H1 (cell line): Measurements from ENCODE around the gene RARB. TPM values are rescaled to one million over a fixed set of nuclear protein-coding genes. Genes with fewer than 3 reads are reported as not detected.

ENCODE experiments used
- CTCF ChIA-PET: fragments of 300-600 bp; sonication (Branson Sonifier 250); formaldehyde crosslinking; loops from one replicate; lab custom pipeline; 2021; ENCODE audit not compliant: partially characterized antibody; lab: Charles Lee
- POLR2A ChIA-PET: fragments of 300-600 bp; sonication (Branson Sonifier 250); formaldehyde crosslinking; loops from one replicate; lab custom pipeline; 2021; ENCODE audit warnings: inconsistent platforms; ENCODE audit not compliant: partially characterized antibody; lab: Charles Lee
- DNase-seq, 2 experiments: peaks; one replicate each; pipeline versions ENCODE4 v3.0.0 to v3.0.0-alpha.2; 2010 to 2022; ENCODE audit warnings: low spot score in 2 of 2, low read depth in 1 of 2, mixed read lengths in 1 of 2
- FAIRE-seq: peaks from 2 replicates; lab custom pipeline; 2011; peaks lifted over from hg19 to GRCh38; lab: Jason Lieb, UNC
- H2AFZ ChIP-seq: 2 replicates; pipeline ENCODE4 v1.8.1; 2012; ENCODE audit warnings: low read length, inconsistent platforms
- H2AK5ac ChIP-seq: 2 replicates; pipeline ENCODE4 v1.6.1; 2013; ENCODE audit warnings: low read depth, low read length
- H2BK120ac ChIP-seq: replicated peaks from 2 replicates; pipeline ENCODE3; 2013; ENCODE audit warnings: low read depth, low read length, inconsistent platforms
- H2BK12ac ChIP-seq: 2 replicates; pipeline ENCODE4 v1.6.1; 2013; ENCODE audit warnings: low read depth, low read length
- H2BK15ac ChIP-seq: 2 replicates; pipeline ENCODE4 v1.6.1; 2013; ENCODE audit warnings: low read length
- H2BK20ac ChIP-seq: 2 replicates; pipeline ENCODE4 v1.6.1; 2013; ENCODE audit warnings: low read length
- H2BK5ac ChIP-seq: 2 replicates; pipeline ENCODE4 v1.6.1; 2013; ENCODE audit warnings: low read depth, low read length
- H3K14ac ChIP-seq: 2 replicates; pipeline ENCODE4 v1.6.1; 2013; ENCODE audit warnings: inconsistent platforms; ENCODE audit not compliant: insufficient read length
- H3K18ac ChIP-seq: 2 replicates; pipeline ENCODE4 v1.6.1; 2013; ENCODE audit warnings: low read length; ENCODE audit errors: extremely low read depth
- H3K23ac ChIP-seq: 2 replicates; pipeline ENCODE4 v1.6.1; 2013; ENCODE audit warnings: inconsistent platforms; ENCODE audit not compliant: insufficient read length
- H3K23me2 ChIP-seq: 2 replicates; pipeline ENCODE4 v1.6.1; 2013; ENCODE audit warnings: low read depth, low read length
- H3K27ac ChIP-seq: 2 replicates; pipeline ENCODE4 v1.6.1; 2011; ENCODE audit warnings: low read depth, low read length, inconsistent platforms
- H3K27me3 ChIP-seq, 4 experiments: replicated peaks in 1 of 4; 1 replicate in 1 of 4; 2 replicates in 3 of 4; pipeline versions ENCODE4 v1.6.1 to v1.8.1; 2011 to 2013; ENCODE audit warnings: low read length in 3 of 4, mild to moderate bottlenecking in 3 of 4, inconsistent platforms in 2 of 4, mixed read lengths in 2 of 4, moderate library complexity in 1 of 4; ENCODE audit not compliant: control insufficient read depth in 3 of 4, insufficient read depth in 3 of 4; ENCODE audit errors: extremely low read depth in 1 of 4
- H3K36me3 ChIP-seq, 4 experiments: 2 replicates each; pipeline versions ENCODE4 v1.6.1 to v1.8.1; 2011 to 2013; ENCODE audit warnings: mild to moderate bottlenecking in 4 of 4, low read length in 3 of 4, moderate library complexity in 2 of 4, control low read depth in 1 of 4, inconsistent platforms in 1 of 4; ENCODE audit not compliant: insufficient read depth in 4 of 4, control insufficient read depth in 2 of 4
- H3K4ac ChIP-seq: replicated peaks from 2 replicates; pipeline ENCODE3; 2013; ENCODE audit warnings: low read length, low read depth, mixed read lengths, inconsistent platforms; ENCODE audit not compliant: insufficient read length
- H3K4me1 ChIP-seq, 4 experiments: replicated peaks in 1 of 4; 1 replicate in 1 of 4; 2 replicates in 3 of 4; pipeline versions ENCODE4 v1.6.1 to v1.8.1; 2011 to 2013; ENCODE audit warnings: low read length in 3 of 4, inconsistent platforms in 2 of 4, mixed read lengths in 1 of 4; ENCODE audit not compliant: insufficient read depth in 4 of 4, control insufficient read depth in 3 of 4
- H3K4me2 ChIP-seq, 2 experiments: 2 replicates each; pipeline versions ENCODE4 v1.6.1 to v1.8.1; 2011 to 2013; ENCODE audit warnings: low read depth in 2 of 2, low read length in 2 of 2, control low read depth in 1 of 2, inconsistent platforms in 1 of 2, mild to moderate bottlenecking in 1 of 2; ENCODE audit not compliant: insufficient read depth in 1 of 2
- H3K4me3 ChIP-seq, 4 experiments: fragments of 200-600, 300-600 bp in 1 of 4; sonication (generic), shearing (Covaris generic), sonication (Bioruptor Twin) in 1 of 4; 2 replicates each; pipeline versions ENCODE4 v1.5.1 to v1.8.1; 2011 to 2016; ENCODE audit warnings: low read length in 4 of 4, low read depth in 3 of 4, control low read depth in 2 of 4, inconsistent platforms in 2 of 4, mild to moderate bottlenecking in 2 of 4, mixed read lengths in 1 of 4, moderate library complexity in 1 of 4; ENCODE audit not compliant: insufficient read depth in 2 of 4; ENCODE audit errors: extremely low read depth in 1 of 4
- H3K56ac ChIP-seq: replicated peaks from 2 replicates; pipeline ENCODE3; 2013; ENCODE audit warnings: low read depth, mild to moderate bottlenecking, mixed read lengths, low read length, inconsistent platforms; ENCODE audit not compliant: insufficient read length
- H3K79me1 ChIP-seq: 2 replicates; pipeline ENCODE4 v1.6.1; 2013; ENCODE audit warnings: low read depth, low read length, control low read depth
- H3K79me2 ChIP-seq, 2 experiments: 2 replicates each; pipeline versions ENCODE4 v1.6.1 to v1.8.1; 2012 to 2013; ENCODE audit warnings: low read length in 2 of 2, mild to moderate bottlenecking in 2 of 2, inconsistent platforms in 1 of 2; ENCODE audit not compliant: insufficient read depth in 2 of 2, control insufficient read depth in 1 of 2
- H3K9ac ChIP-seq, 4 experiments: replicated peaks in 1 of 4; 1 replicate in 1 of 4; 2 replicates in 3 of 4; pipeline versions ENCODE4 v1.6.1 to v1.8.1; 2011 to 2013; ENCODE audit warnings: low read depth in 3 of 4, low read length in 3 of 4, control low read depth in 2 of 4, mild to moderate bottlenecking in 2 of 4, moderate library complexity in 2 of 4, inconsistent platforms in 1 of 4; ENCODE audit errors: extremely low read depth in 1 of 4
- H3K9me3 ChIP-seq, 2 experiments: 2 replicates each; pipeline versions ENCODE4 v1.6.1 to v1.8.1; 2012 to 2013; ENCODE audit warnings: mild to moderate bottlenecking in 2 of 2, moderate library complexity in 2 of 2, control low read depth in 1 of 2, inconsistent platforms in 1 of 2, low read depth in 1 of 2, low read length in 1 of 2, mixed read lengths in 1 of 2; ENCODE audit not compliant: insufficient read depth in 2 of 2
- H4K20me1 ChIP-seq, 2 experiments: replicated peaks in 1 of 2; 2 replicates each; pipeline versions ENCODE3 to v1.8.1; 2011 to 2013; ENCODE audit warnings: inconsistent platforms in 2 of 2, low read length in 2 of 2, mild to moderate bottlenecking in 1 of 2; ENCODE audit not compliant: insufficient read depth in 2 of 2, control insufficient read depth in 1 of 2
- H4K5ac ChIP-seq: 2 replicates; pipeline ENCODE4 v1.6.1; 2013; ENCODE audit warnings: low read length, low read depth, mixed read lengths, inconsistent platforms; ENCODE audit not compliant: insufficient read length
- H4K8ac ChIP-seq: 2 replicates; pipeline ENCODE4 v1.8.0; 2013; ENCODE audit warnings: mild to moderate bottlenecking, moderate library complexity, low read length, inconsistent platforms; ENCODE audit not compliant: insufficient read depth; ENCODE audit errors: extremely low read depth
- H4K91ac ChIP-seq: replicated peaks from 2 replicates; pipeline ENCODE3; 2013; ENCODE audit warnings: low read length, mixed read lengths, inconsistent platforms; ENCODE audit not compliant: insufficient read length
- CREB1 ChIP-seq: IDR thresholded peaks from 2 replicates; pipeline ENCODE4 v1.6.1; 2012; ENCODE audit warnings: inconsistent platforms
- EZH2 ChIP-seq: fragments of 200-600 bp; sonication (generic); IDR thresholded peaks from 2 replicates; pipeline ENCODE4 v1.7.1; 2012; ENCODE audit warnings: low read depth, mild to moderate bottlenecking, moderate library complexity, low read length, inconsistent platforms; ENCODE audit not compliant: severe bottlenecking
- KDM1A ChIP-seq: fragments of 200-600, 300-600 bp; sonication (generic); IDR thresholded peaks from 2 replicates; pipeline ENCODE4 v1.7.1; 2016; ENCODE audit warnings: mild to moderate bottlenecking, low read length, borderline replicate concordance
- WGBS, 2 experiments: shearing (Covaris generic) in 1 of 2; methylation state at CpG; one replicate each; pipeline versions ENCODE4 v1.1.6 to v1.1.7; 2013 to 2015; ENCODE audit warnings: low lambda C conversion rate in 2 of 2, mixed read lengths in 2 of 2, inconsistent platforms in 1 of 2, low coverage in 1 of 2, missing lambda C conversion rate in 1 of 2; ENCODE audit not compliant: insufficient replicate concordance in 2 of 2, insufficient coverage in 1 of 2, insufficient read length in 1 of 2; ENCODE audit errors: extremely low coverage in 1 of 2, missing lambda C conversion rate in 1 of 2; 5-methylcytosine and 5-hydroxymethylcytosine counted together
- polyA plus RNA-seq, 7 experiments: library from polyadenylated mRNA; depleted of rRNA in 3 of 7; stranded (reverse) in 5 of 7; unstranded in 2 of 7; fragments of >200 nt in 5 of 7; fragments of 200-250 nt in 2 of 7; gene quantifications; 1 replicate in 5 of 7; 2 replicates in 1 of 7; 4 replicates in 1 of 7; pipeline versions ENCODE4 v1.2.1 to v1.2.3, GENCODE V29; 2011 to 2013; ENCODE audit warnings: missing spikeins in 2 of 7, mixed read lengths in 2 of 7
- total RNA-seq: library from RNA; stranded (reverse); fragmentation: NEBNext Ultra II Directional; extraction: Animal tissue kit (Norgen Biotek cat#: 25700); gene quantifications from 2 replicates; pipeline ENCODE4 v1.2.1, GENCODE V29; 2021
- TF ChIP-seq, protein P1 (sequence below): IDR thresholded peaks from 2 replicates; pipeline ENCODE4 v1.6.1; 2011; ENCODE audit warnings: low read length, improper control_type of control experiment

The RARB gene
- total and polyA plus RNA-seq, 2 of the 8 experiments (the other 6 are each of a cell fraction or from before 2014, with no cell fraction given) = 0.15 to 0.22 TPM

DNA sequence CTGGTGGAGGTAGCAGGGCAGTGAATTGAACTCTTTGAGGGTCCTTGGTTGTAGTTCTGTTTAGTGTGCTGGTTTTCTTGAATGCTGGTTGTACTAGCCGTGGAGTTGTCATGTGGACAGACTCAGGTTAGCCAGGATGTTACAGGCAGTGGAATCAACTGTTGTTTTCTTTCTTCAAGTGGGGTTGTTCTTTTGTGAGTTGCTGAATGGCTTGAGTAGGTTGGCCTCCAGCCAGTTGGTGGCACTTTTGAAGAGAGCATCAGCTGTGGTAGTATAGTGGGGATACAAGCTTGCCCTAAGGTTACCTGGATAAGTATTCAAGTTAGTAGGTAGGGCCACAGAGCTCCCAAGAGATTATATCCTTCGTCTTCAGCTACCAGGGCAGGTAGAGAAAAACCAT lies 31.8 kb upstream of the RARB start:
- Histone ChIP-seq H3K9me3 (no peaks in the 10 kb centered on the region), H4K8ac (no peak overlapping the region), H3K27ac (no peak overlapping the region), H3K14ac (no peak overlapping the region), H2AK5ac (no peak overlapping the region), H3K4ac (no peak overlapping the region), H2BK120ac (no peak overlapping the region), H3K56ac (no peak overlapping the region), H2BK5ac (no peak overlapping the region), H4K20me1 (no peaks in the 10 kb centered on the region), H2BK15ac (no peak overlapping the region; the same call in 1 of the 2 replicates)
- no peak for FAIRE-seq
- CTCF ChIA-PET = no interaction called here
- POLR2A ChIA-PET = no interaction called here
- TF ChIP-seq EZH2 (no peak), KDM1A (no peak), CREB1 (no peak)
- TF ChIP-seq, protein P1, sequence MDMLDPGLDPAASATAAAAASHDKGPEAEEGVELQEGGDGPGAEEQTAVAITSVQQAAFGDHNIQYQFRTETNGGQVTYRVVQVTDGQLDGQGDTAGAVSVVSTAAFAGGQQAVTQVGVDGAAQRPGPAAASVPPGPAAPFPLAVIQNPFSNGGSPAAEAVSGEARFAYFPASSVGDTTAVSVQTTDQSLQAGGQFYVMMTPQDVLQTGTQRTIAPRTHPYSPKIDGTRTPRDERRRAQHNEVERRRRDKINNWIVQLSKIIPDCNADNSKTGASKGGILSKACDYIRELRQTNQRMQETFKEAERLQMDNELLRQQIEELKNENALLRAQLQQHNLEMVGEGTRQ = no peak
- TF ChIP-seq, all 59 proteins: peak for 0
- Histone ChIP-seq H3K79me2 (no peaks in the 10 kb centered on the region), H3K23me2 (no peaks in the 10 kb centered on the region), H3K79me1 (no peaks in the 10 kb centered on the region), H4K91ac (no peak overlapping the region), H3K36me3 (no peaks in the 10 kb centered on the region), H4K5ac (no peak overlapping the region), H3K4me3 (no peak overlapping the region), H2BK12ac (no peak overlapping the region), H3K27me3 (no peaks in the 10 kb centered on the region), H3K23ac (no peak overlapping the region), H2BK20ac (peak overlapping the region; percentile 7; the same call in 1 of the 2 replicates), H3K4me1 (no peaks in the 10 kb centered on the region), H2AFZ (no peak overlapping the region), H3K4me2 (no peak overlapping the region), H3K9ac (no peak overlapping the region), H3K18ac (no peak overlapping the region; the same call in 1 of the 2 replicates)
- no peak for DNase-seq
- 83% methylated on average over 2 of the region's 2 CpGs; no CpG with 5 or more reads in 1 of the 2 experiments for WGBS, 2 experiments
